Thymus (tissue), 11 donors: Measurements from ENCODE around the gene HOXB1. TPM values are rescaled to one million over a fixed set of nuclear protein-coding genes. Genes with fewer than 3 reads are reported as not detected.
A peak's percentile ranks its signal among the peaks of the same experiment; 100 is the strongest.

ENCODE experiments used
- DNase-seq, 9 donors: peaks; one replicate each; pipeline ENCODE4 v3.0.0-alpha.2; 2013; ENCODE audit warnings: low spot score in 9 of 9, low read depth in 6 of 9, missing footprints in 1 of 9
- H3K27ac ChIP-seq, 2 donors: one replicate each; pipeline ENCODE4 v1.5.1; 2013; ENCODE audit warnings: control low read depth in 1 of 2, low read depth in 1 of 2, low read length in 1 of 2, mild to moderate bottlenecking in 1 of 2, moderate library complexity in 1 of 2
- H3K27me3 ChIP-seq, 2 donors: one replicate each; pipeline ENCODE4 v1.5.1; 2013; ENCODE audit warnings: low read length in 1 of 2; ENCODE audit not compliant: control insufficient read depth in 2 of 2, insufficient read depth in 1 of 2
- H3K36me3 ChIP-seq, 2 donors: one replicate each; pipeline ENCODE4 v1.5.1; 2013; ENCODE audit warnings: low read length in 1 of 2, mild to moderate bottlenecking in 1 of 2, moderate library complexity in 1 of 2; ENCODE audit not compliant: control insufficient read depth in 2 of 2, insufficient read depth in 2 of 2
- H3K4me1 ChIP-seq, 2 donors: one replicate each; pipeline ENCODE4 v1.5.1; 2013; ENCODE audit warnings: low read length in 2 of 2; ENCODE audit not compliant: control insufficient read depth in 2 of 2, insufficient read depth in 2 of 2
- H3K4me3 ChIP-seq, 2 donors: one replicate each; pipeline ENCODE4 v1.5.1; 2013; ENCODE audit warnings: low read length in 2 of 2, control low read depth in 1 of 2, mild to moderate bottlenecking in 1 of 2
- H3K9me3 ChIP-seq, 2 donors: one replicate each; pipeline ENCODE4 v1.5.1; 2013; ENCODE audit warnings: low read length in 1 of 2, mild to moderate bottlenecking in 1 of 2; ENCODE audit not compliant: control insufficient read depth in 2 of 2, insufficient read depth in 1 of 2
- WGBS: extraction: QIAGEN DNeasy Blood & Tissue Kit; methylation state at CpG from one replicate; pipeline ENCODE4 v1.1.7; 2013; 5-methylcytosine and 5-hydroxymethylcytosine counted together
- polyA plus RNA-seq: library from polyadenylated mRNA; stranded (reverse); fragments of 200-250 nt; gene quantifications from one replicate; pipeline ENCODE4 v1.2.3, GENCODE V29; 2013
- total RNA-seq: library from RNA; stranded (reverse); fragments of 120-200 nt; gene quantifications from one replicate; pipeline ENCODE4 v1.2.4, GENCODE V29; 2013
- donor health status: healthy.

The HOXB1 gene
- total and polyA plus RNA-seq, 2 donors = 0.11 TPM; not detected in 1

- H3K9me3 ChIP-seq = no peaks in the 10 kb centered on the region
- H3K4me3 ChIP-seq = no peak overlapping the region
- no peaks in the 10 kb centered on the region for H3K36me3 ChIP-seq
- H3K4me1 ChIP-seq = no peaks in the 10 kb centered on the region
- H3K27ac ChIP-seq = no peak overlapping the region
- WGBS = 90% methylated on average over 1 of the region's 1 CpG
- no peak for DNase-seq
- peaks cover 6 to 56% of the 10 kb centered on the region in 2 donors for H3K27me3 ChIP-seq
These were observed 10.2 kb downstream of the HOXB1 start for GRCh38 chr17:48520631-48521079.

- WGBS = 91% methylated on average over 5 of the region's 5 CpGs
- DNase-seq = no peak
- no peaks in the 10 kb centered on the region for H3K36me3 ChIP-seq
- H3K9me3 ChIP-seq = no peaks in the 10 kb centered on the region
- H3K27ac ChIP-seq = no peak overlapping the region
- H3K27me3 ChIP-seq = peaks cover 6 to 50% of the 10 kb centered on the region in 2 donors
- H3K4me1 ChIP-seq = no peaks in the 10 kb centered on the region
- H3K4me3 ChIP-seq = no peak overlapping the region
These were observed 11.4 kb downstream of the HOXB1 start for GRCh38 chr17:48519427-48519826.

GRCh38 chr17:48517478-48517877 is 13.3 kb downstream of the HOXB1 start:
- H3K4me1 ChIP-seq = no peaks in the 10 kb centered on the region
- no peak for DNase-seq
- no peaks in the 10 kb centered on the region for H3K9me3 ChIP-seq
- no peaks in the 10 kb centered on the region for H3K36me3 ChIP-seq
- 26% methylated on average over 3 of the region's 3 CpGs for WGBS
- no peak overlapping the region for H3K27ac ChIP-seq
- peaks cover 7 to 46% of the 10 kb centered on the region in 2 donors for H3K27me3 ChIP-seq
- H3K4me3 ChIP-seq = no peak overlapping the region

- no peak overlapping the region for H3K27ac ChIP-seq
- no peak overlapping the region for H3K4me3 ChIP-seq
- no peaks in the 10 kb centered on the region for H3K9me3 ChIP-seq
- no peaks in the 10 kb centered on the region for H3K4me1 ChIP-seq
- H3K27me3 ChIP-seq = peaks cover 7 to 42% of the 10 kb centered on the region in 2 donors
- H3K36me3 ChIP-seq = no peaks in the 10 kb centered on the region
- WGBS = 86% methylated on average over 3 of the region's 3 CpGs
- DNase-seq = no peak
These were observed 14.6 kb downstream of the HOXB1 start for GRCh38 chr17:48515925-48516900.

- WGBS = 82% methylated on average over 2 of the region's 2 CpGs
- H3K4me1 ChIP-seq = no peaks in the 10 kb centered on the region
- no peaks in the 10 kb centered on the region for H3K36me3 ChIP-seq
- no peak overlapping the region for H3K27ac ChIP-seq
- no peak overlapping the region for H3K4me3 ChIP-seq
- no peaks in the 10 kb centered on the region for H3K9me3 ChIP-seq
- no peak for DNase-seq
- H3K27me3 ChIP-seq = peaks cover 7 to 34% of the 10 kb centered on the region in 2 donors
These were observed 16.3 kb downstream of the HOXB1 start for GRCh38 chr17:48514477-48514876.

GRCh38 chr17:48513666-48514455 is 16.9 kb downstream of the HOXB1 start:
- 95% methylated on average over 6 of the region's 6 CpGs for WGBS
- Histone ChIP-seq H3K27ac (no peak overlapping the region), H3K4me1 (no peaks in the 10 kb centered on the region), H3K27me3 (peaks cover 7 to 34% of the 10 kb centered on the region in 2 donors), H3K4me3 (no peak overlapping the region), H3K36me3 (no peaks in the 10 kb centered on the region), H3K9me3 (no peaks in the 10 kb centered on the region)
- no peak for DNase-seq

- H3K27ac ChIP-seq = no peak overlapping the region
- peaks cover 7 to 31% of the 10 kb centered on the region in 2 donors for H3K27me3 ChIP-seq
- no peaks in the 10 kb centered on the region for H3K4me1 ChIP-seq
- H3K36me3 ChIP-seq = no peaks in the 10 kb centered on the region
- no peak overlapping the region for H3K4me3 ChIP-seq
- DNase-seq = peak in 2 of 9 donors; percentile 17 to 21
- WGBS = 61% methylated on average over 7 of the region's 7 CpGs
- H3K9me3 ChIP-seq = no peaks in the 10 kb centered on the region
These were observed 17.7 kb downstream of the HOXB1 start for GRCh38 chr17:48513097-48513496.

GRCh38 chr17:48510761-48511604 is 19.8 kb downstream of the HOXB1 start:
- DNase-seq = no peak
- no peak overlapping the region for H3K27ac ChIP-seq
- H3K4me1 ChIP-seq = no peaks in the 10 kb centered on the region
- H3K36me3 ChIP-seq = no peaks in the 10 kb centered on the region
- H3K27me3 ChIP-seq = peaks cover 4 to 24% of the 10 kb centered on the region in 2 donors
- H3K9me3 ChIP-seq = no peaks in the 10 kb centered on the region
- 93% methylated on average over 7 of the region's 7 CpGs for WGBS
- no peak overlapping the region for H3K4me3 ChIP-seq
